Stimulated activated naive CD8-positive, alpha-beta T cell treated with anti-CD3 and anti-CD28 coated beads, Interleukin-15, amount 100 ng/mL, for 72 hours (primary cell): ENCODE measurements around the gene SYTL3.
"Not testable (repeated sequence)": the region's sequence is repeated elsewhere in the genome, so short reads cannot be mapped to it uniquely, and the experiment has no call there.

Experiments
- ATAC-seq: fragments of 150-1000 bp; cut with Tn5 transposase; 2 replicates; pipeline ENCODE4 v1.10.0; 2021; ENCODE audit warnings: mild to moderate bottlenecking, moderate library complexity
- DNase-seq, 2 donors: peaks; one replicate each; pipeline ENCODE4 v3.0.0; 2021 to 2022
- H3K27ac Mint-ChIP-seq, 2 donors: one replicate each; pipeline ENCODE4 v1.8.0; 2022; ENCODE audit warnings: mild to moderate bottlenecking in 2 of 2, mixed read lengths in 2 of 2, moderate library complexity in 2 of 2
- H3K27me3 Mint-ChIP-seq: one replicate; pipeline ENCODE4 v1.8.0; 2022; ENCODE audit warnings: mixed read lengths
- H3K4me1 Mint-ChIP-seq: one replicate; pipeline ENCODE4 v1.8.0; 2022; ENCODE audit warnings: mild to moderate bottlenecking, mixed read lengths
- H3K4me3 Mint-ChIP-seq, 2 donors: one replicate each; pipeline ENCODE4 v1.8.0; 2022; ENCODE audit warnings: mild to moderate bottlenecking in 2 of 2, mixed read lengths in 2 of 2, moderate library complexity in 1 of 2
- H3K9me3 Mint-ChIP-seq, 2 donors: one replicate each; pipeline ENCODE4 v1.8.0; 2022; ENCODE audit warnings: mixed read lengths in 2 of 2

SYTL3 gene

DNA sequence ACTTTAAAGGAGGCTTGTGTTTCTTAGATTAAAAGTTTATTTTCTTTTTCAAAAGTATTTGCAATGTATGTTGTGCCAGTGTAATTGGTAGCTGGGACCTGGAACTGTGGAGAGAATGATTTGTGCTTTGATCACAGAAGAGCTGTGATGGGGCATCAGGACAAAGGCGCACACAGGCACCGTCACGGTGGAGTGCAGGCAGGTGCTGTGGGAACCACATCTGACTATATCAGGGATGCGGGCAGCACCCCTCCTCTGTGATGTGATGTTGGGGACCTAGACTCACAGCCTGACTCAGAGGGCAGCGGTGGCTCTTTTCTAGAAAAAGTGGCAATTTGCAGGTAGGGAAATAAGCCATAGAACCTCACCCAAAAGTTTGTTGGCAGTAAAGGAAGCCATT, 34.5 kb downstream of the SYTL3 start:
- DNase-seq (peak in 1 of 2 donors; percentile 14), ATAC-seq (no peak)
- Mint-ChIP-seq H3K4me3 (no peak overlapping the region), H3K4me1 (peaks cover 57% of the 10 kb centered on the region), H3K27me3 (no peaks in the 10 kb centered on the region), H3K27ac (peak overlapping the region; percentile 12 to 15), H3K9me3 (peaks cover 0 to 6% of the 10 kb centered on the region in 2 donors)

DNA sequence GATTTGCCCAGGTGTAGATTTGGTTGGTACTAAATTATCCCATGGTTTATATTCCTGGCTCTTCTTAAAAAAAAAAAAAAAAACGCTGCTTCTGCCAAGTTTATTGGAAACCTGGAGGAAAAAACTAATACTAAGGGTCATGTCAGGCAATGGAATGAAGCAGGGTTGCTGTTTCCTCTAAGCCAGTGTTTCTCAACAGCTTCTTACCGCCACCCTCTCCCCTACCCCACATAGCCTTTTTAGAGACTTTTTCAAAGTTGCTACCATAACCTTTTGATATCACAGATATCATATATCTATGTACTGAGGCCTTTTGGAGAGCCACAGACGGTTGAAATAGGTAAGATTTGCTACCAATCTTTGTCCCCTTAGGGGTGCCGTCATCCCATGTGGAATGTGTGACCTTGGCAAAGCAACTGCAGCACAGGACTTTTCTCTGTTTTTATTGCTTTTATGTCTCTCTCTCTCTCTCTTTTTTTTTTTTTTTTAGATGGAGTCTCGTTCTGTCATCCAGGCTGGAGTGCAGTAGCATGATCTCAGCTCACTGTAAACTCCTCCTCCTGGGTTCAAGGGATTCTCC, 35.0 kb downstream of the SYTL3 start:
- Mint-ChIP-seq H3K27me3 (no peaks in the 10 kb centered on the region), H3K4me1 (peaks cover 62% of the 10 kb centered on the region)
- no peak for ATAC-seq

DNA sequence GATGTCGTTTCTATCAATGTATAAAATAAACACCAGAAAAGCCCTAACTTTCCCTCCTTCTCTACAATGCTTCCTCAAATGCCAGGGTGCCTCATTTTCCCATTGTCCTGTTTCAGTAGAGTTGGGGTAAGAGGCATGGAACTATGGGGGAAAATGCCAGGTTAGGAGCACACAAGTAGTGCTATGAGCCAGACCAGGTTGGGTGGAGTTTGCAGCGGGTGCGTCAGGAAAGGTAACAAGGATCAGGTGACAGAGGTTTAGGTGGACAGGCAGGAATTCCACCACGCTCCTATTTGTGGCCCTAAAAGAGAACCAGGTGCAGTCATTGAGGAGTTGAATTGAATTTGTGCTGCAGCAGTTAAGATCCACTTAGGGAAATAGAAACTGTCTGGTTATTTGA, 36.5 kb downstream of the SYTL3 start:
- ATAC-seq: no peak
- Mint-ChIP-seq H3K4me3 (peak overlapping the region; percentile 33 to 36), H3K9me3 (peaks cover 0 to 6% of the 10 kb centered on the region in 2 donors), H3K27ac (peak overlapping the region; percentile 10 to 96), H3K4me1 (peaks cover 66% of the 10 kb centered on the region), H3K27me3 (no peaks in the 10 kb centered on the region)
- no peak for DNase-seq

More for the DNA sequence above, 35.0 kb downstream of the SYTL3 start:
- Mint-ChIP-seq H3K4me3 (no peak overlapping the region), H3K27ac (peak overlapping the region in 1 of 2 donors; percentile 70), H3K9me3 (peaks cover 0 to 6% of the 10 kb centered on the region in 2 donors)
- DNase-seq: peak in 1 of 2 donors; percentile 1

DNA sequence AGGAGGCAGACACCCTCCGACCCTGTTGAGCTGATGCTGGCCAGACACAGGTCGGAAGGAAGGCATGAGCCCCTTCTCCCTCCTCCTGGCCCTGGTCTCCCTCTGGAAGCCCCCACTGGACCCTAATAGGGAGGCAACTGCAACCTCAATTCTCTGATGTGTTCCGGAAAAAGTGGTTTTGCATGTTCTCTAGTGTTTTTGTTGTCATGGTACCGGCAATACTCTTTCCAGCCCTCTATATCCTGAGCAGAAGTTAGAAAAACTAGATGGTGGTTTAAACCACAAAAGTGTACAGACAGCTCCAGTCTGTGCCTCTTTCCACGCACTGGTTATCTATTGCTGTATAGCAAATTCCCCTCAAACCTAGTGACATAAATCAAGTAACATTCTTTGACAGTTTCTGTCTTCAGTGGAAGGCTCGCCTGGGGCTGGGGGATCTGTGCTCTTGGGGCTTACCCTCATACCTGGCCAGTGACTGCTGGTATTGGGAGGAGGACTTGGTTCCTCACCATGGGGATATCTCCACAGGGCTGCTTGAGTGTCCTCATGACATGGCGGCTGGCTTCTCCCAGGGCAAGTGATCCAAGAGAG, 37.0 kb downstream of the SYTL3 start:
- Mint-ChIP-seq H3K9me3 (peaks cover 0 to 6% of the 10 kb centered on the region in 2 donors), H3K27ac (peak overlapping the region; percentile 68 to 96), H3K27me3 (no peaks in the 10 kb centered on the region), H3K4me3 (peak overlapping the region; percentile 36 to 72), H3K4me1 (peaks cover 66% of the 10 kb centered on the region)
- ATAC-seq: peak; percentile 99
- DNase-seq: peak; percentile 18 to 59

DNA sequence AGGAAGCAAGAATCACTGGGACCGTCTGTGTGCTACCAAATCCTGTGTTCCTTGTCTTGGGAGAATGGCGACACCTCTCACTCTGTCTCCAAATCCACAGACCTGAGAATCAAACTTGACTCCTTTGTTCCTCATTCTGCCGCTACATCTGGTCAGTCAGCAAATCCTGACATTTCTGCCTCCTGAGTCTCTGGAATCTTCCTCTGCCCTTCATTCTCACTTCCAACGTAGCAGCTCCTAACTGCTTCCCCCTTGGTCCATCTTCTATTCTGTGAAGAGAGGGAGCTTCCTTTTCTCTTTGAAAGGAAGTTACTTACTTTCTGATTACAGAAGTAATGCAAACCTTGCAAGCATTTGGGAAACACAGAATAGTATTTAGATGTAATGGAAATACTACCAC, 37.7 kb downstream of the SYTL3 start:
- ATAC-seq: no peak
- H3K27ac Mint-ChIP-seq: peak overlapping the region; percentile 68 to 93
- peaks cover 0 to 6% of the 10 kb centered on the region in 2 donors for H3K9me3 Mint-ChIP-seq
- peak overlapping the region; percentile 35 to 72 for H3K4me3 Mint-ChIP-seq
- H3K27me3 Mint-ChIP-seq: no peaks in the 10 kb centered on the region
- DNase-seq: no peak
- H3K4me1 Mint-ChIP-seq: peaks cover 66% of the 10 kb centered on the region

DNA sequence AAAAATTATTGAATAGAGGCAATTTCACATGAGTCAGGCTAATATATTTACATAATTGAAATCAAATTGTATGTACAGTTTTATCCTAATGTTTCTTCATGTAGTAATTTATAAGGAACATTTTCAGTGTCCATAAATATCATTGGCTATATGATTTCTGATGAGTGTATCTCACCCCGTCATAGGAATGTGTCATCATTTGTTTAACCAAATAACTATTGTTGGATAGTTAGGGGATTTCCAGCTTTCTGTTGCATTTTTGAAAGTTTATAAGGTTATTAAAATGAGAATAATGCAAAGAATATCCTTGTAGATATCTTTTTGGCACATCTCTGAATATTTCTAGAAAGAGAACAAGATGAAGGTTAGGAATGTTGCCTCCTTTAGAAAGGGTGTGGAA, 39.0 kb downstream of the SYTL3 start:
- peaks cover 64% of the 10 kb centered on the region for H3K4me1 Mint-ChIP-seq
- DNase-seq: no peak
- H3K27me3 Mint-ChIP-seq: no peaks in the 10 kb centered on the region
- no peak overlapping the region for H3K4me3 Mint-ChIP-seq
- no peak for ATAC-seq
- no peak overlapping the region for H3K27ac Mint-ChIP-seq
- H3K9me3 Mint-ChIP-seq: peaks cover 0 to 6% of the 10 kb centered on the region in 2 donors

DNA sequence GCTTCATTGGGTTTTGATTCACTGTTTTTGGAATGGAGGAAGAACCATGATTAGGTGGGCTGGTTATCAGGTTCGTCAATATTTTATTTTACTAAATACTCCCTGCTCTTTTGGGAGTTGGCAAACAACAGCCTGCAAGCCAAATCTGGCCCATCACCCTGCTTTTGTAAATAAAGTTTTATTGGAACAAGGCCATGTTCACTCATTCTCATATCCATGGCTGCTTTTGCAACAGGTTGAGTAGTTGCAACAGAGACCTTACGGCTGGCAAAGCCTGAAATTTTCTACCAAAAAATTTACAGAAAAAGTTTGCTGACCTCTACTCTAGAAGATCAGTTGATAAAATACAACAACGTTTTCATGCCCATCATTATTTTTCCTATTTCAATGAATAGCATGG, 45.1 kb downstream of the SYTL3 start:
- no peaks in the 10 kb centered on the region for H3K27me3 Mint-ChIP-seq
- H3K27ac Mint-ChIP-seq: no peak overlapping the region
- peaks cover 21% of the 10 kb centered on the region for H3K4me1 Mint-ChIP-seq
- ATAC-seq: no peak
- no peaks in the 10 kb centered on the region for H3K9me3 Mint-ChIP-seq
- H3K4me3 Mint-ChIP-seq: no peak overlapping the region
- DNase-seq: no peak

DNA sequence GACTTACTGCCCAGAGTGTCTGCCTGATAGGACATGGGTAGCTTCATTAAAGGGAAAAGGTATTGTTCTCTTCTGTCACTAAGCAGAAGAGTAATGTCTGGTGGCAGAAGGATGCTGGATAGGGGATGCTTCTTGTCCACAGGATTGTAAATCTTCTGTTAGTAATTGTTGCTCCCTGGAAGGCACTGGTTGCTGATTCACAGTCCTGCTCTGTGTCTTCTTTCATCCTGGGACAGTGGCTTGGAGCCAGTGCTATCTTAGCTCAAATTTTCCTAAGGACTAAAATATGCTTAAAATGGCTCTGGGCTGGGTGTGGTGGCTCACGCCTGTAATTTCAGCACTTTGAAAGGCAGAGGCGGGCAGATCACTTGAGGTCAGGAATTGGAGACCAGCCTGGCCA, 48.0 kb downstream of the SYTL3 start:
- DNase-seq (no peak), ATAC-seq (no peak)

DNA sequence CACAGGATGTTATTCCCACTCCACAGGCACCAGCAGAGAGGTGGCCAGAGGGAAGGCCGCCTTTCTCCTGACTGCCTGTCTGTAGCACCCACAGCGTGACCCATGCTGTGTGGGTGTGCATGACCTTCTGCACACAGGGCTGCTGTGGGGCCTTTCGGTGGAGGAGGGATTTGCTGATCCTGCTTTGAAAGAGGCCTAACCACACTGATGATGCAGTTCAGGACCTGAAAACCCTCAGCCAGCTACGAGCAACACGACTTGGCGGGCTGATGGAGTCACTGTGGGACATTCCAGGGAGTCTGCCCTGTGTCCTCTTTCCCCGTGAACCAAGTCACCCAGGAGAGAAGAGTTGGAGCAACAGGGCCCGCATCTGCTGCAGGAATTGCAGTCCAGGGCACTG, 49.1 kb downstream of the SYTL3 start:
- H3K27ac Mint-ChIP-seq: no peak overlapping the region
- no peak overlapping the region for H3K4me3 Mint-ChIP-seq
- DNase-seq: no peak
- peaks cover 36% of the 10 kb centered on the region for H3K4me1 Mint-ChIP-seq
- H3K27me3 Mint-ChIP-seq: no peaks in the 10 kb centered on the region
- H3K9me3 Mint-ChIP-seq: no peaks in the 10 kb centered on the region
- peak; percentile 62 for ATAC-seq

More for the DNA sequence above, 48.0 kb downstream of the SYTL3 start:
- no peak overlapping the region for H3K4me3 Mint-ChIP-seq
- H3K27me3 Mint-ChIP-seq: no peaks in the 10 kb centered on the region
- H3K9me3 Mint-ChIP-seq: no peaks in the 10 kb centered on the region
- H3K27ac Mint-ChIP-seq: no peak overlapping the region
- peaks cover 33% of the 10 kb centered on the region for H3K4me1 Mint-ChIP-seq

DNA sequence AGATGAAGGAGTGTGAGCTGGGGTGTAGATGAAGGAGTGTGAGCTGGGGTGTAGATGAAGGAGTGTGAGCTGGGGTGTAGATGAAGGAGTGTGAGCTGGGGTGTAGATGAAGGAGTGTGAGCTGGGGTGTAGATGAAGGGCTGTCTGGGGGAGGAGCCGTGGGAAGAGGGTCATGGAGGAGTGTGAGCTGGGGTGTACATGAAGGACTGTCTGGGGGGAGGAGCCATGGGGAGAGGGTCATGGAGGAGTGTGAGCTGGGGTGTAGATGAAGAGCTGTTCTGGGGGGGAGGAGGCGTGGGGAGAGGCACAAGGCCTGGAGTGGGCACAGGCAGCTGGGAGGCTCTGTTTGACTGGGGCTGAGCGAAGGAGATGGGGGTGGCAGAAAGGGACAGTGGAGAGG, 51.4 kb downstream of the SYTL3 start:
- H3K4me3 Mint-ChIP-seq, DNase-seq, H3K27me3 Mint-ChIP-seq, ATAC-seq, H3K9me3 Mint-ChIP-seq: not testable (repeated sequence)
- peaks cover 43% of the 10 kb centered on the region for H3K4me1 Mint-ChIP-seq
- H3K27ac Mint-ChIP-seq: peak overlapping the region in 1 of 2 donors; percentile 36

DNA sequence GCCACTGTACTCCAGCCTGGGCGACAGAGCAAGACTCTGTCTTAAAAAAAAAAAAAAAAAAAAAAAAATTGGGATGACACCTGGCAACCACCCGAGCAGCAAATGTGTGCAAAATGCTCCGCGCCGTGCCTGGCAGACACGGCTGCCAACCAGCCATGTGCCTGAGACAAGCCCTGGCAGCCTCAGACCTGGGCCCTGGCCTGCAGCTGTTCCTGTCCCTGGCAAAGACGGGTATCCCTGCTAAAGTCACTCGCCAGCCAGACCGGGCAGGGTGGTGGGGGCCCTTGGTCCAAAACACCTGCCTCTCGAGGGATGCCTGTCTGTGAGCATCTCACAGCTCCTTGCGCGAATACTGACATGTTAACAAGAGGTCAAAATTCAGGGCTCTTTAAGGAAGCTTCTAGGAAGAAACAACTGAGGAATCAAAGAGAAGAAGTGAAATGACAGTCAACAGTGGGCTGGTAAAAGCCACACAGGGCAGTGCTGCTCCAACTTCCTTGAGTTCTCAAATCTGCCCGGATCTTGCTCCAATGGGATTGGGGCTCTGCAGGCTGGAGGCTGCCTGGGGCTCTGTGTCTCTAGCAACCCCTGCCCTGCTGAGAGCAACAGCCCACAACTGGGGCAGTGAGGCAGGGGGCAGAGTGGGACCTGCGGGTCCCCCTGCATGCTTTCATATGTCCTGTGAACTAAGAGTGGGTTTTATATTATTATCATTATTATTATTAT, 53.4 kb downstream of the SYTL3 start:
- peak overlapping the region in 1 of 2 donors; percentile 27 for H3K27ac Mint-ChIP-seq
- no peaks in the 10 kb centered on the region for H3K27me3 Mint-ChIP-seq
- no peaks in the 10 kb centered on the region for H3K9me3 Mint-ChIP-seq
- DNase-seq (no peak), ATAC-seq (no peak)
- peak overlapping the region in 1 of 2 donors; percentile 49 for H3K4me3 Mint-ChIP-seq
- peaks cover 39% of the 10 kb centered on the region for H3K4me1 Mint-ChIP-seq

DNA sequence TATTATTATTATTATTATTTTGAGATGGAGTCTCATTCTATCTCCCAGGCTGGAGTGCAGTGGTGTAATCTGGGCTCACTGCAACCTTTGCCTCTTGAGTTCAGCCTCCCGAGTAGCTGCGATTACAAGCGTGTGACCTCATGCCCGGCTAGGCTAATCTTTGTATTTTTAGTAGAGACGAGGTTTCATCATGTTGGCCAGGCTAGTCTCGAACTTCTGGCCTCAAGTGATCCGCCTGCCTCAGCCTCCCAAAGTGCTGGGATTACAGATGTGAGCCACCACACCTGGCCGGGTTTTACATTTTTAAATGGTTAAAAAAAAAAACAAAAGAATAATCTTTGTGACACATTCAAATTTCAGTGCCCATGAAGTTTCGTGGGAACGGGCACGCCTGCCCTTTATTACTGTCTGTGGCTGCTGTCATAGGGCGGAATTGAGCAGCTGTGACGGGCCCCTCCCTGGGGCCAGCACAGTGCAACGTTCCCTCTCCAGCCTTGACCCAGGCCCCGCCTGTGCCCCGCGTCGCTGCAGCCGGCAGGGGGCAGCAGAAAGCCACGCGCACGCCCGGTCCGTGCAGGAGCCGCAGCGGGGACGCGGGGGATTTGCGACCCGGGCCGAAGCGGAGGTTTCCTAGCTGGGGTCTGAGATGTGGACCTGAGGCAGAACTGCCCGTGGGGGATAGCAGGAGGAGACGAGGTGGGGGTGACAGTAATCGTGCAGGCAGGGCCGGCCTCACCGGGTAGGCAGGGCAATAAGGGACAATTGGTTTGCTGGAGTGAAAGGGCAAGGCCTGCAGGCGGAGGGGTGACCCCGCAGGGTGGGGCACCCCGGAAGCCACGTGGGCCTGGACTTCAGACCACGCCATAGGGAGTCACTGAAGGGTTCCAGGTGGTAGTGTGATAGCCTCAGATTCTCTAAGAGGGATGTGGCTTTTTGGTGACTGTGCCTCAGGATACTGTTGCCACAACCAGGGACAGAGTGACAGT, 54.3 kb downstream of the SYTL3 start:
- Mint-ChIP-seq H3K27ac (peak overlapping the region in 1 of 2 donors; percentile 94), H3K4me3 (peak overlapping the region; percentile 5 to 69), H3K9me3 (no peaks in the 10 kb centered on the region), H3K27me3 (no peaks in the 10 kb centered on the region), H3K4me1 (peaks cover 31% of the 10 kb centered on the region)
- ATAC-seq (peak; percentile 95), DNase-seq (peak; percentile 72 to 76)

DNA sequence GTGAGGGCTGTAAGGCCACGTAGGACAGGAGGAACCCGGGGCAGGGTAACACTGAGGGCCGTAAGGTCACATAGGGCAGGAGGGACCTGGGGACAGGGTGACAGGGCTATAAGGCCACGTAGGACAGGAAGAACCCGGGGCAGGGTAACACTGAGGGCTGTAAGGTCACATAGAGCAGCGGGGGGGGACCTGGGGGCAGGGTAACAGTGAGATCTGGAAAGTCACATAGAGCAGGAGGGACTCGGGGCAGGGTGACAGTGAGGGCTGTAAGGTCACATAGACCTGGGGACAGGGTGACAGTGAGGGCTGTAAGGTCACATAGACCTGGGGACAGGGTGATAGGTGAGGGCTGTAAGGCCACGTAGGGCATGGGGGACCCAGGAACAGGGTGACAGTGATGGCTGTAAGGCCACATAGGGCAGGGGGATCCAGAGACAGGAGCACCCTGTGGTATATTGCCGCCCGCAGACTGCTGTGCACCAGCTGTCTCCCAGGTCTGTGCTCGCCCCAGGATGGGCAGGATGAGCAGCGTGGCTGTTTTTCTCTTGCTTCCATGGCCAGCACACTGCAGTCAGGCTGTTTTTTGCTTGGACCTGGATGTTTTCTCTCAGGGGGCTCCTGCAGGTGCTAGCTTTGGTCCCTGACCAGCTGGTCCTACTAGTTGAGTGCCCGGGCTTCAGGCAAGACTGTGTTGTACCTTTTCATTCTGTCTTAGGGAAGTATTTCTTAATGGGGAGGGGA, 55.7 kb downstream of the SYTL3 start:
- H3K27ac Mint-ChIP-seq: no peak overlapping the region
- H3K9me3 Mint-ChIP-seq: no peaks in the 10 kb centered on the region
- H3K4me1 Mint-ChIP-seq: peaks cover 28% of the 10 kb centered on the region
- ATAC-seq: peak; percentile 14
- no peak overlapping the region for H3K4me3 Mint-ChIP-seq
- DNase-seq: no peak
- H3K27me3 Mint-ChIP-seq: no peaks in the 10 kb centered on the region

DNA sequence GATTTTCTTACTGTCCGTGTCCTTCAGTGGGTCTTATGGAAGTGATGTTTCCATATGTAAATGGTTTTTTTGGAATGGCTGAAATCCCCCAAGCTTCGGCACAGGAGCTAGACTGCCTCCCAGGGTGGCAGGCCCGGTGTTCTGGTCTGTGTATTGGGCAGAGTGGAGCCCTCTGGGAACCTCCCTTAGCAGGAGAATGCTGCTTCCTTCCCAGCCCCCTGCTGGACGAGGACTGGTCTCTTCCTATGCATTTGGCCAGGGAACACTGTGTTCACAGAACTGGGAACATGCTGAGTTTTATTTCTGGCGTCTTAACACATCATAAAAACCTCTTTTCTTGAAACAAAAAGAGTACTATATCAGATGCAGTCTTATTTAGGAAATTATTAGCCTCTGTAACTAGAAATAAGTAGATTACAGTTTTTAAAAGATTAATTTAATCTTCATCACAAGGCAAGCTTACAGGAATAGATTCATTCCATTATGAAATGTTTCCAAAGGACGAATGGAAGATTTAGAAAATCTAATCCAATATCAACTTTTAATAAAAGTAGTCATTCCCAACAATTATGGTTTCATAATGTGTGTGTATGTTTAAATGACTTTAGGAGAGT, 56.6 kb downstream of the SYTL3 start:
- DNase-seq: no peak
- Mint-ChIP-seq H3K27me3 (no peaks in the 10 kb centered on the region), H3K4me3 (no peak overlapping the region), H3K9me3 (no peaks in the 10 kb centered on the region), H3K4me1 (peaks cover 23% of the 10 kb centered on the region), H3K27ac (no peak overlapping the region)
- ATAC-seq: no peak
